Activated CD8-positive, alpha-beta memory T cell treated with anti-CD3 and anti-CD28 coated beads, Interleukin-2, amount 50 U/mL, for 48 hours (primary cell): ENCODE data around the gene OR7G3.

Experiments
- DNase-seq: peaks from one replicate; pipeline ENCODE4 v3.0.0-alpha.2; 2020

OR7G3 gene

GRCh38 chr19:9086761-9087160 lies 40.0 kb downstream of the OR7G3 start, which contains the start of gene OR1M1:
TSS of gene OR1M1 (plus strand) at chr19:9087061. CDS start at chr19:9093245, 6,184 bp downstream.
- DNase-seq: no peak

GRCh38 chr19:9078651-9079050 lies 48.1 kb downstream of the OR7G3 start:
- no peak for DNase-seq

- DNase-seq: no peak
These were observed 49.8 kb downstream of the OR7G3 start for GRCh38 chr19:9076901-9077300.
